Measurements from ENCODE around the gene ME3.

DNA sequence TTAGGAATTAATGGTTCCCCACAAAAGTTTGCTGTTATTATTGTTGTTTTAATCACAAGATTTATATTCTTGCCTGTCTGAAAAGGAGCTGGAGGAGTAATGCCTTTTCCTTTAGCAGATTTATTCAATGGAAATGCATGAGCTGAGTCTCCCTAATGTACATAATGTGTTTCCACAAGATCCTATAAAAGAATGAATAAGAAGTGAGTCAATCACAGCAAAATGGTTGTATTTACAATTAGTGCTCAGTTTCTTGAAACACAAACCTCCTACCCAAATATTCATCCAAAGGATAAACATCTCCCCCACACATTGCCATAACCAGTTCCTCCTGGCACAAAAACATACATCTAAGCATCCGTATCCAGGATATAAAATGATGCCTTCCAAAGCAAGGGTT, 33.3 kb downstream of the ME3 start:
- TF ChIP-seq CREB1 (IDR thresholded peaks at IDR 0.05; ENCODE audit: low read depth) (no peak), YY1 (IDR thresholded peaks at IDR 0.05; ENCODE audit: low read depth) (no peak), TAF1 (IDR thresholded peaks at IDR 0.05; ENCODE audit: low read depth) (no peak), TEAD4 (IDR thresholded peaks at IDR 0.05) (no peak), RAD21 (IDR thresholded peaks at IDR 0.05; ENCODE audit: low read depth) (no peak), TCF12 (IDR thresholded peaks at IDR 0.05; ENCODE audit: low read depth) (no peak), CEBPB (IDR thresholded peaks at IDR 0.05) (no peak), USF1 (IDR thresholded peaks at IDR 0.05) (no peak), FOXM1 (IDR thresholded peaks at IDR 0.05; ENCODE audit: borderline replicate concordance, low read depth) (no peak), EP300 (IDR thresholded peaks at IDR 0.05; ENCODE audit: borderline replicate concordance) (no peak), NFIC (IDR thresholded peaks at IDR 0.05) (no peak)
- TF ChIP-seq, protein P1, sequence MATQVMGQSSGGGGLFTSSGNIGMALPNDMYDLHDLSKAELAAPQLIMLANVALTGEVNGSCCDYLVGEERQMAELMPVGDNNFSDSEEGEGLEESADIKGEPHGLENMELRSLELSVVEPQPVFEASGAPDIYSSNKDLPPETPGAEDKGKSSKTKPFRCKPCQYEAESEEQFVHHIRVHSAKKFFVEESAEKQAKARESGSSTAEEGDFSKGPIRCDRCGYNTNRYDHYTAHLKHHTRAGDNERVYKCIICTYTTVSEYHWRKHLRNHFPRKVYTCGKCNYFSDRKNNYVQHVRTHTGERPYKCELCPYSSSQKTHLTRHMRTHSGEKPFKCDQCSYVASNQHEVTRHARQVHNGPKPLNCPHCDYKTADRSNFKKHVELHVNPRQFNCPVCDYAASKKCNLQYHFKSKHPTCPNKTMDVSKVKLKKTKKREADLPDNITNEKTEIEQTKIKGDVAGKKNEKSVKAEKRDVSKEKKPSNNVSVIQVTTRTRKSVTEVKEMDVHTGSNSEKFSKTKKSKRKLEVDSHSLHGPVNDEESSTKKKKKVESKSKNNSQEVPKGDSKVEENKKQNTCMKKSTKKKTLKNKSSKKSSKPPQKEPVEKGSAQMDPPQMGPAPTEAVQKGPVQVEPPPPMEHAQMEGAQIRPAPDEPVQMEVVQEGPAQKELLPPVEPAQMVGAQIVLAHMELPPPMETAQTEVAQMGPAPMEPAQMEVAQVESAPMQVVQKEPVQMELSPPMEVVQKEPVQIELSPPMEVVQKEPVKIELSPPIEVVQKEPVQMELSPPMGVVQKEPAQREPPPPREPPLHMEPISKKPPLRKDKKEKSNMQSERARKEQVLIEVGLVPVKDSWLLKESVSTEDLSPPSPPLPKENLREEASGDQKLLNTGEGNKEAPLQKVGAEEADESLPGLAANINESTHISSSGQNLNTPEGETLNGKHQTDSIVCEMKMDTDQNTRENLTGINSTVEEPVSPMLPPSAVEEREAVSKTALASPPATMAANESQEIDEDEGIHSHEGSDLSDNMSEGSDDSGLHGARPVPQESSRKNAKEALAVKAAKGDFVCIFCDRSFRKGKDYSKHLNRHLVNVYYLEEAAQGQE (IDR thresholded peaks at IDR 0.05; ENCODE audit: low read depth) = no peak
- TF ChIP-seq, protein P2, sequence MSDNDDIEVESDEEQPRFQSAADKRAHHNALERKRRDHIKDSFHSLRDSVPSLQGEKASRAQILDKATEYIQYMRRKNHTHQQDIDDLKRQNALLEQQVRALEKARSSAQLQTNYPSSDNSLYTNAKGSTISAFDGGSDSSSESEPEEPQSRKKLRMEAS (IDR thresholded peaks at IDR 0.05) = no peak

All from Ishikawa (cell line).